ENCODE measurements around the gene MRM3. TPM values are rescaled to one million over a fixed set of nuclear protein-coding genes. Genes with fewer than 3 reads are reported as not detected.

MRM3 gene
- total and polyA plus RNA-seq, 12 donors: 11.6 to 23.7 (median 20.4) TPM

- H3K27me3 ChIP-seq: no peaks in the 10 kb centered on the region
- H3K9me3 ChIP-seq: no peaks in the 10 kb centered on the region
- no peak for TF ChIP-seq CTCF (IDR thresholded peaks at IDR 0.05)
- intact Hi-C loops (cut with DNase I): loop anchor here in 9 of 10 donors (5.0 to 10.0 kb wide), 7 partner anchors 48 to 261 kb away; no protein-coding TSS in a partner anchor
- no peak for DNase-seq
- H3K27ac ChIP-seq: peak overlapping the region in 4 of 10 donors; percentile 26 to 53 (median 30)
- peaks cover 0 to 36% (median 8%) of the 10 kb centered on the region in 9 donors for H3K36me3 ChIP-seq
- H3K4me3 ChIP-seq: no peak overlapping the region
- peaks cover 0 to 33% (median 15%) of the 10 kb centered on the region in 9 donors for H3K4me1 ChIP-seq
- 76 to 87% methylated on average over 15 of the region's 15 CpGs for WGBS, 2 donors
- peak in 1 of 8 donors; percentile 15 for ATAC-seq
These were observed 14.5 kb downstream of the MRM3 start for GRCh38 chr17:796609-797008.

GRCh38 chr17:797236-797840 lies 15.2 kb downstream of the MRM3 start:
- no peak for DNase-seq
- no peaks in the 10 kb centered on the region for H3K27me3 ChIP-seq
- 77 to 85% methylated on average over 22 of the region's 22 CpGs for WGBS, 2 donors
- intact Hi-C loops (cut with DNase I): loop anchor here in 9 of 10 donors (5.0 to 10.0 kb wide), 7 partner anchors 47 to 260 kb away; no protein-coding TSS in a partner anchor
- peak in 2 of 8 donors; percentile 3 to 16 for ATAC-seq
- H3K4me1 ChIP-seq: peaks cover 0 to 33% (median 15%) of the 10 kb centered on the region in 9 donors
- peaks cover 0 to 34% (median under 1%) of the 10 kb centered on the region in 9 donors for H3K36me3 ChIP-seq
- H3K9me3 ChIP-seq: no peaks in the 10 kb centered on the region
- no peak for TF ChIP-seq CTCF (IDR thresholded peaks at IDR 0.05)
- H3K4me3 ChIP-seq: no peak overlapping the region
- H3K27ac ChIP-seq: peak overlapping the region in 3 of 10 donors; percentile 26 to 53 (median 27)

GRCh38 chr17:798246-798645 lies 16.1 kb downstream of the MRM3 start:
- H3K4me3 ChIP-seq: no peak overlapping the region
- H3K9me3 ChIP-seq: no peaks in the 10 kb centered on the region
- peaks cover 0 to 34% (median 0%) of the 10 kb centered on the region in 9 donors for H3K36me3 ChIP-seq
- peaks cover 0 to 33% (median 15%) of the 10 kb centered on the region in 9 donors for H3K4me1 ChIP-seq
- DNase-seq (no peak), ATAC-seq (no peak)
- WGBS, 2 donors: 87 to 92% methylated on average over 11 of the region's 11 CpGs
- no peak overlapping the region for H3K27ac ChIP-seq
- TF ChIP-seq CTCF (IDR thresholded peaks at IDR 0.05): no peak
- intact Hi-C loops (cut with DNase I): loop anchor here in 9 of 10 donors (5.0 to 10.0 kb wide), 7 partner anchors 47 to 259 kb away; no protein-coding TSS in a partner anchor
- no peaks in the 10 kb centered on the region for H3K27me3 ChIP-seq

GRCh38 chr17:799261-799660 lies 17.1 kb downstream of the MRM3 start:
- H3K4me1 ChIP-seq: peaks cover 0 to 28% (median 15%) of the 10 kb centered on the region in 9 donors
- no peaks in the 10 kb centered on the region for H3K27me3 ChIP-seq
- H3K27ac ChIP-seq: no peak overlapping the region
- TF ChIP-seq CTCF (IDR thresholded peaks at IDR 0.05): no peak
- no peaks in the 10 kb centered on the region for H3K9me3 ChIP-seq
- no peak overlapping the region for H3K4me3 ChIP-seq
- no peak for DNase-seq
- intact Hi-C loops (cut with DNase I): loop anchor here in 9 of 10 donors (5.0 to 10.0 kb wide), 7 partner anchors 46 to 258 kb away; no protein-coding TSS in a partner anchor
- peaks cover 0 to 42% (median 0%) of the 10 kb centered on the region in 9 donors for H3K36me3 ChIP-seq
- ATAC-seq: no peak
- WGBS, 2 donors: 88 to 91% methylated on average over 11 of the region's 11 CpGs

All from heart right ventricle (tissue), 16 donors.